Measurements from ENCODE around the gene MAP1LC3A. TPM values are rescaled to one million over a fixed set of nuclear protein-coding genes. Genes with fewer than 3 reads are reported as not detected.

Gene MAP1LC3A
- total and polyA plus RNA-seq, 12 donors = 61.5 to 137 (median 74.6) TPM

DNA sequence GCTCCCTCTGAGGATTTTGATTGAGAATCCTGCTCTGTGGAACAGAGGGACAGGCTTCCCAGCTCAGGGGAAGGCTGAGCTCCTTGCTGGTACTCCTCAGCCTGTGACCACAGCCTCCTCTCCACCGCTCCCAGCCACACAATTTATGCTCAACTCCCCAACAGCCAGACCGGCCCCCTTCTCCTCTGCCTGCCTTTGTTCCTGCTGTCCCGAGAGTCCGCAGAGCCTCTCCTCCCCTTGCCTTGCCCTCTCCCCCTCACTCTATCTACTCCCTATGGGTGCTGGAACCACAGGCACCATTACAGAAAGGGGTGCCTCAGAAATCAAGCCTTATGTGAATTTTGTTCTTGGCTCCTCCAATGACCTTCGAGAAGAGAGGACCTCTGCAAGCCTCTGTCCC is 15.9 kb downstream of the MAP1LC3A start:
- Histone ChIP-seq H3K4me1 (peaks cover 7 to 32% (median 20%) of the 10 kb centered on the region in 9 donors), H3K9me3 (no peaks in the 10 kb centered on the region), H3K27ac (no peak overlapping the region), H3K27me3 (no peaks in the 10 kb centered on the region), H3K4me3 (no peak overlapping the region), H3K36me3 (peaks cover 0 to 57% (median 0%) of the 10 kb centered on the region in 9 donors)
- DNase-seq (no peak), ATAC-seq (no peak)
- TF ChIP-seq, protein P1, sequence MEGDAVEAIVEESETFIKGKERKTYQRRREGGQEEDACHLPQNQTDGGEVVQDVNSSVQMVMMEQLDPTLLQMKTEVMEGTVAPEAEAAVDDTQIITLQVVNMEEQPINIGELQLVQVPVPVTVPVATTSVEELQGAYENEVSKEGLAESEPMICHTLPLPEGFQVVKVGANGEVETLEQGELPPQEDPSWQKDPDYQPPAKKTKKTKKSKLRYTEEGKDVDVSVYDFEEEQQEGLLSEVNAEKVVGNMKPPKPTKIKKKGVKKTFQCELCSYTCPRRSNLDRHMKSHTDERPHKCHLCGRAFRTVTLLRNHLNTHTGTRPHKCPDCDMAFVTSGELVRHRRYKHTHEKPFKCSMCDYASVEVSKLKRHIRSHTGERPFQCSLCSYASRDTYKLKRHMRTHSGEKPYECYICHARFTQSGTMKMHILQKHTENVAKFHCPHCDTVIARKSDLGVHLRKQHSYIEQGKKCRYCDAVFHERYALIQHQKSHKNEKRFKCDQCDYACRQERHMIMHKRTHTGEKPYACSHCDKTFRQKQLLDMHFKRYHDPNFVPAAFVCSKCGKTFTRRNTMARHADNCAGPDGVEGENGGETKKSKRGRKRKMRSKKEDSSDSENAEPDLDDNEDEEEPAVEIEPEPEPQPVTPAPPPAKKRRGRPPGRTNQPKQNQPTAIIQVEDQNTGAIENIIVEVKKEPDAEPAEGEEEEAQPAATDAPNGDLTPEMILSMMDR (IDR thresholded peaks at IDR 0.05) = no peak
- WGBS, 2 donors = 96 to 97% methylated on average over 5 of the region's 5 CpGs
- intact Hi-C loops (cut with DNase I) = loop anchor here in 1 of 10 donors (10.0 kb wide), 1 partner anchor 190 kb away; no protein-coding TSS in a partner anchor

DNA sequence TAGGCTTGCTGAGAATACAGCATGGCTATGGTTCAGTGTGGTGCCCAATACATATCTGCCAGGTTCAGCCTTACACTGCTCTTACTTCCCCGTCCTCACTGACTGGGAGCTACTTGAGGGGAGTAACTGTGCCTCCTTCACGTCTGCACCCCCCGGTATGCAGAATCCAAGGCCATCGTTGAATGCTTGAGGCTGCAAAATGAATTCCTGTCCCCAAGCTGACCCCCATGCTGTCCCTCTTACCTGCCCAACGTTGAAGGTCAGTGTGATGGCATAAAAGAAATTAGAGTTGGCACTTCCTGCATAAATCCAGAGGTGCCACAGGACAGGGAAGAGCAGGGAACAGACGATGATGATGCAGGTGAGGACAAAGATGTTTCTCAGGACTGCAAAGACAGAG is 16.3 kb downstream of the MAP1LC3A start:
- peaks cover 0 to 57% (median 0%) of the 10 kb centered on the region in 9 donors for H3K36me3 ChIP-seq

DNA sequence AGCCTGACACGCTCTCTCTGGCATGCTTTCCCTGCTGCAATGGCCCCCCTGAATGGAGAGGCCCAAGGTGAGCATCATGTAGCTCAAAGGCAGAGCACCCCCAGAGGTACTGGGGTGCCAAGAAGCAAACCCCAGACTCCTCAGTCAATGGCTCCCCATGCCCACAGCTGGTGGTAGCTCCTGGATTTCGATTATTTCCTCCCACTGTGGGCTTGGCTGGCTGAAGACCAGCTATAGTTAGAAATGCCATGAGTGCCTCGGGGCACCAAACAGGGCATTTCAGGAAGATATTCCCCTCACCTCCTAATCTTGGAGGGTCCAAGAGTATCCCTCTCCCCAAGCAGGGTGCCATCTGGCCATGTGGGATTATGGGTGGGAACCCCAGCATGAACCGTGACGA is 16.8 kb downstream of the MAP1LC3A start:
- H3K9me3 ChIP-seq = no peaks in the 10 kb centered on the region
- H3K4me3 ChIP-seq = no peak overlapping the region
- no peaks in the 10 kb centered on the region for H3K27me3 ChIP-seq
- H3K36me3 ChIP-seq = peaks cover 0 to 59% (median 0%) of the 10 kb centered on the region in 9 donors
- no peak overlapping the region for H3K27ac ChIP-seq
- TF ChIP-seq, protein P1 (IDR thresholded peaks at IDR 0.05) = no peak
- DNase-seq (no peak), ATAC-seq (no peak)
- peaks cover 8 to 40% (median 23%) of the 10 kb centered on the region in 9 donors for H3K4me1 ChIP-seq
- intact Hi-C loops (cut with DNase I) = loop anchor here in 3 of 10 donors (5.0 to 10.0 kb wide), 3 partner anchors 132 to 192 kb away; no protein-coding TSS in a partner anchor
- 96 to 97% methylated on average over 5 of the region's 5 CpGs for WGBS, 2 donors

More for the DNA sequence above, 16.3 kb downstream of the MAP1LC3A start:
- 90 to 93% methylated on average over 6 of the region's 6 CpGs for WGBS, 2 donors
- intact Hi-C loops (cut with DNase I) = loop anchor here in 3 of 10 donors (5.0 to 10.0 kb wide), 3 partner anchors 132 to 192 kb away; no protein-coding TSS in a partner anchor
- Histone ChIP-seq H3K27ac (no peak overlapping the region), H3K4me3 (no peak overlapping the region), H3K9me3 (no peaks in the 10 kb centered on the region), H3K4me1 (peaks cover 8 to 36% (median 23%) of the 10 kb centered on the region in 9 donors), H3K27me3 (no peaks in the 10 kb centered on the region)
- TF ChIP-seq, protein P1 (IDR thresholded peaks at IDR 0.05) = no peak
- no peak for ATAC-seq
- DNase-seq = no peak

DNA sequence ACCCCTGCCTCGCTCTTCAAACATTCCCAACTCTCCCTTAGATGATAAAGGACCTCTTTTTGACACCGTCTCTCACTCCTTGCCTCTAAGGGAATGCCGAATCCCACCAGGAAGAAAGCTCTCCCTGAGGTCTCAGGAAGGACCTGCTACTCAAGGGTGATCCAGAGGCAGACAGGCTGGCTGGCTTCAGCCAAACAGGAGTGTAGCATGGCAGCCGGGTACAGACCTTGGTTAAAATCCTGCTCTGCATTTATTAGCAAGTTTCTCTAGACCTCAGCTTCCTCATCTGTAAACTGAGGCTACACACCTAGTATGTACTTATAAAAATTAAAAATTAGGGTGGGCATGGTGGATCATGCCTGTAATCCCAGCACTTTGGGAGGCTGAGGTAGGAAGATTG is 17.2 kb downstream of the MAP1LC3A start:
- Histone ChIP-seq H3K36me3 (peaks cover 0 to 60% (median 0%) of the 10 kb centered on the region in 9 donors), H3K4me1 (peaks cover 8 to 42% (median 23%) of the 10 kb centered on the region in 9 donors), H3K4me3 (no peak overlapping the region), H3K27ac (no peak overlapping the region), H3K27me3 (no peaks in the 10 kb centered on the region), H3K9me3 (no peaks in the 10 kb centered on the region)
- intact Hi-C loops (cut with DNase I) = loop anchor here in 3 of 10 donors (5.0 to 10.0 kb wide), 3 partner anchors 132 to 192 kb away; no protein-coding TSS in a partner anchor
- TF ChIP-seq, protein P1 (IDR thresholded peaks at IDR 0.05) = no peak
- ATAC-seq (no peak), DNase-seq (no peak)
- WGBS, 2 donors = 95 to 98% methylated on average over 4 of the region's 4 CpGs
